GM19452 (cell line): ENCODE results near the gene ABI3.
A peak's percentile ranks its signal among the peaks of the same experiment; 100 is the strongest.

Experiments
- ATAC-seq: cut with Tn5 transposase; IDR thresholded peaks from one replicate; pipeline ENCODE4 v1.9.1; 2021; ENCODE audit not compliant: unreplicated experiment

The ABI3 gene

GRCh38 chr17:49196520-49196919, 14.0 kb upstream of the ABI3 start:
- ATAC-seq: no peak

- ATAC-seq: no peak
These were observed 13.0 kb upstream of the ABI3 start for GRCh38 chr17:49197346-49197998.

- no peak for ATAC-seq
These were observed 12.3 kb upstream of the ABI3 start for GRCh38 chr17:49198211-49198610.

- ATAC-seq: no peak
These were observed 10.0 kb upstream of the ABI3 start for GRCh38 chr17:49200423-49201083.

- ATAC-seq: no peak
These were observed 9.0 kb upstream of the ABI3 start for GRCh38 chr17:49201481-49201927.

GRCh38 chr17:49203796-49204195, 6.7 kb upstream of the ABI3 start:
- ATAC-seq: no peak

- ATAC-seq: no peak
These were observed 6.0 kb upstream of the ABI3 start for GRCh38 chr17:49204516-49204915.

GRCh38 chr17:49209061-49209571, 1.4 kb upstream of the ABI3 start:
- ATAC-seq: no peak

- ATAC-seq: no peak
These were observed 2.9 kb downstream of the ABI3 start for GRCh38 chr17:49213399-49213798.

- ATAC-seq: no peak
These were observed 3.3 kb downstream of the ABI3 start for GRCh38 chr17:49213847-49214246.

- no peak for ATAC-seq
These were observed 4.3 kb downstream of the ABI3 start for GRCh38 chr17:49214676-49215360.

GRCh38 chr17:49216482-49216881, 6.0 kb downstream of the ABI3 start:
- no peak for ATAC-seq

GRCh38 chr17:49216953-49217650, 6.6 kb downstream of the ABI3 start:
- ATAC-seq: no peak

GRCh38 chr17:49217651-49218413, 7.3 kb downstream of the ABI3 start:
- ATAC-seq: peak; percentile 42

GRCh38 chr17:49218941-49219913, 8.7 kb downstream of the ABI3 start:
- no peak for ATAC-seq

- no peak for ATAC-seq
These were observed 9.5 kb downstream of the ABI3 start for GRCh38 chr17:49219987-49220386.

- ATAC-seq: no peak
These were observed 12.6 kb downstream of the ABI3 start for GRCh38 chr17:49223168-49223516.

GRCh38 chr17:49223517-49224197, 13.2 kb downstream of the ABI3 start:
- no peak for ATAC-seq
